Thyroid gland (tissue), 4 donors: ENCODE results near the gene STK32B.

Experiments used
- CTCF ChIP-seq, 6 experiments: fragments of 200-600 bp in 3 of 6; fragments of 450-650 bp in 3 of 6; sonication (generic) in 3 of 6; IDR thresholded peaks; one replicate each; pipeline ENCODE4 v1.5.1; 2016 to 2019; ENCODE audit warnings: antibody characterized with exemption in 6 of 6, mild to moderate bottlenecking in 2 of 6, inconsistent platforms in 1 of 6, moderate library complexity in 1 of 6
- POLR2A ChIP-seq, 2 donors: fragments of 450-650 bp; IDR thresholded peaks; one replicate each; pipeline ENCODE4 v1.6.1; 2017; ENCODE audit warnings: antibody characterized with exemption in 2 of 2, mild to moderate bottlenecking in 2 of 2, moderate library complexity in 1 of 2

- TF ChIP-seq CTCF (IDR thresholded peaks at IDR 0.05), result no peak
- no peak for TF ChIP-seq POLR2A (IDR thresholded peaks at IDR 0.05)
These were observed 347.8 kb downstream of the STK32B start for GRCh38 chr4:5399124-5399523.
